ENCODE results near the gene TRAF5.

The TRAF5 gene

DNA sequence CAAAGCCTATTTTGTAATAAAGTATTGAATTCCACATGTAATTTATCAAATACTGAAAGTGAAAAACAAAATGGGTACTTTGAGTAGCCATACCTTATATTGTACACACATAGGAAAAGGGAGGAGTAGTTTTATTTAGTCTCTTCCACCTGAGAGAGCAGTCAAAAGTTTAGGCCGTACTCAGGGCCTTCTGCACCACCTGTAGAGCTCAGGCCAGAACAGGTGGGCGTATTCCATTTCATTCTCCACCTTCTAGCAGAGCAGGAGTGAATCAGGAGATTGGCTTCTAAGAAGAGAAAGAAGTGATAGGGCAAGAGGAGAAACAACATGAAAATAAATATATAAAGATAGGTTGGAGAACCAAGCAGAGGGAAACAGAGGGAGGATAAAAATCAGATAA is 44.0 kb downstream of the TRAF5 start:
- Histone ChIP-seq H3K4me3 (IDR thresholded peaks at IDR 0.05; ENCODE audit: insufficient read depth, low read depth, low read length) (no peak overlapping the region), H2AFZ (ENCODE audit: low read depth) (no peak overlapping the region), H3K4me1 (ENCODE audit: low read depth, poor library complexity, severe bottlenecking) (peaks cover 23% of the 10 kb centered on the region), H3K36me3 (ENCODE audit: insufficient read depth) (no peaks in the 10 kb centered on the region), H3K9ac (no peak overlapping the region), H3K27me3 (ENCODE audit: insufficient read depth, low read depth) (no peaks in the 10 kb centered on the region), H4K20me1 (ENCODE audit: insufficient read depth) (no peaks in the 10 kb centered on the region), H3K79me2 (ENCODE audit: insufficient read depth, low read depth) (no peaks in the 10 kb centered on the region), H3K4me2 (no peak overlapping the region), H3K27ac (no peak overlapping the region)
- TF ChIP-seq, protein P1, sequence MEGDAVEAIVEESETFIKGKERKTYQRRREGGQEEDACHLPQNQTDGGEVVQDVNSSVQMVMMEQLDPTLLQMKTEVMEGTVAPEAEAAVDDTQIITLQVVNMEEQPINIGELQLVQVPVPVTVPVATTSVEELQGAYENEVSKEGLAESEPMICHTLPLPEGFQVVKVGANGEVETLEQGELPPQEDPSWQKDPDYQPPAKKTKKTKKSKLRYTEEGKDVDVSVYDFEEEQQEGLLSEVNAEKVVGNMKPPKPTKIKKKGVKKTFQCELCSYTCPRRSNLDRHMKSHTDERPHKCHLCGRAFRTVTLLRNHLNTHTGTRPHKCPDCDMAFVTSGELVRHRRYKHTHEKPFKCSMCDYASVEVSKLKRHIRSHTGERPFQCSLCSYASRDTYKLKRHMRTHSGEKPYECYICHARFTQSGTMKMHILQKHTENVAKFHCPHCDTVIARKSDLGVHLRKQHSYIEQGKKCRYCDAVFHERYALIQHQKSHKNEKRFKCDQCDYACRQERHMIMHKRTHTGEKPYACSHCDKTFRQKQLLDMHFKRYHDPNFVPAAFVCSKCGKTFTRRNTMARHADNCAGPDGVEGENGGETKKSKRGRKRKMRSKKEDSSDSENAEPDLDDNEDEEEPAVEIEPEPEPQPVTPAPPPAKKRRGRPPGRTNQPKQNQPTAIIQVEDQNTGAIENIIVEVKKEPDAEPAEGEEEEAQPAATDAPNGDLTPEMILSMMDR (conservative IDR thresholded peaks at IDR 0.05; ENCODE audit: low read depth, low read length) = no peak

DNA sequence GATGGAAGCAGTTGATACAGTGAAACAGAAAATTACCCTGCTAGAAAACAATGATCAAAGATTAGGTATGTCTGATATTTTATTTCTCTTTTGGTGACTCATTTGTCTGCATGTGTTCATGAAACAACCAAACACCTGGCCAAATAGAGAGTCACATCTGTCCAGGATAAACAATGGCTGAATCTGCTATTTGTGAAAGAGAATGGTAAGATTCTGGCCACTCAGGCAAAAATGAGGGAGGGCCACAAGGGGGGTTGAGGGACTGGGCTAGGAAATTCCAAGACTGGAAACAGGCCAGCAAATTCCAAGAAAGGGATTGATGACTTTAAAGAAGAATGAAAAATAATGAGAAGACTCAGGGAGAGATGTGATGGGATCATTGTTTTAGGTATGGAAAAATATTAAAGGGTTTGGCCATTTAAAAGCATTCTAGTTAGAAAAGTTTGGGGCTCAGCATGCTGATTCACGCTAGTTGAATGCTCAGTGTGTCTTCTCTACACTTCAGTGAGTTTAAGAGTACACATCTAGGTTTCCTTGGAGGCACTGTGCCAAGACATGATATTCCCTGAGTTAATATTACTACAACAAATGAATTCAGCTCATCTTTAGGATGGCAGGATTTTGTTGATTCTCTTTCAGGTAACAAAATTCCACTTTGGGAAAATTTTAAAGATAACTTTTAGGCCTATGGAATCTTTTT is 44.9 kb downstream of the TRAF5 start:
- Histone ChIP-seq H3K27me3 (ENCODE audit: insufficient read depth, low read depth) (no peaks in the 10 kb centered on the region), H2AFZ (ENCODE audit: low read depth) (no peak overlapping the region), H3K4me1 (ENCODE audit: low read depth, poor library complexity, severe bottlenecking) (peaks cover 23% of the 10 kb centered on the region), H3K4me2 (no peak overlapping the region), H3K27ac (no peak overlapping the region; the same call in 1 of the 2 replicates), H3K4me3 (IDR thresholded peaks at IDR 0.05; ENCODE audit: insufficient read depth, low read depth, low read length) (no peak overlapping the region), H3K9ac (no peak overlapping the region), H4K20me1 (ENCODE audit: insufficient read depth) (no peaks in the 10 kb centered on the region), H3K79me2 (ENCODE audit: insufficient read depth, low read depth) (no peaks in the 10 kb centered on the region), H3K36me3 (ENCODE audit: insufficient read depth) (no peaks in the 10 kb centered on the region)
- TF ChIP-seq, protein P1 (conservative IDR thresholded peaks at IDR 0.05; ENCODE audit: low read depth, low read length) = no peak

DNA sequence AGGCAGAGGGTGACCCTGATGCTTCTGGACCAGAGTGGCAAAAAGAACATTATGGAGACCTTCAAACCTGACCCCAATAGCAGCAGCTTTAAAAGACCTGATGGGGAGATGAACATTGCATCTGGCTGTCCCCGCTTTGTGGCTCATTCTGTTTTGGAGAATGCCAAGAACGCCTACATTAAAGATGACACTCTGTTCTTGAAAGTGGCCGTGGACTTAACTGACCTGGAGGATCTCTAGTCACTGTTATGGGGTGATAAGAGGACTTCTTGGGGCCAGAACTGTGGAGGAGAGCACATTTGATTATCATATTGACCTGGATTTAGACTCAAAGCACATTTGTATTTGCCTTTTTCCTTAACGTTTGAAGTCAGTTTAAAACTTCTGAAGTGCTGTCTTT is 45.8 kb downstream of the TRAF5 start:
- H3K9ac ChIP-seq = no peak overlapping the region
- no peaks in the 10 kb centered on the region for H3K27me3 ChIP-seq (ENCODE audit: insufficient read depth, low read depth)
- no peak overlapping the region for H3K27ac ChIP-seq
- H3K4me2 ChIP-seq = no peak overlapping the region
- H2AFZ ChIP-seq (ENCODE audit: low read depth) = no peak overlapping the region
- H4K20me1 ChIP-seq (ENCODE audit: insufficient read depth) = no peaks in the 10 kb centered on the region
- H3K4me1 ChIP-seq (ENCODE audit: low read depth, poor library complexity, severe bottlenecking) = peaks cover 23% of the 10 kb centered on the region
- no peak overlapping the region for H3K4me3 ChIP-seq (IDR thresholded peaks at IDR 0.05; ENCODE audit: insufficient read depth, low read depth, low read length)
- H3K79me2 ChIP-seq (ENCODE audit: insufficient read depth, low read depth) = no peaks in the 10 kb centered on the region
- no peaks in the 10 kb centered on the region for H3K36me3 ChIP-seq (ENCODE audit: insufficient read depth)
- TF ChIP-seq, protein P1 (conservative IDR thresholded peaks at IDR 0.05; ENCODE audit: low read depth, low read length) = no peak

DNA sequence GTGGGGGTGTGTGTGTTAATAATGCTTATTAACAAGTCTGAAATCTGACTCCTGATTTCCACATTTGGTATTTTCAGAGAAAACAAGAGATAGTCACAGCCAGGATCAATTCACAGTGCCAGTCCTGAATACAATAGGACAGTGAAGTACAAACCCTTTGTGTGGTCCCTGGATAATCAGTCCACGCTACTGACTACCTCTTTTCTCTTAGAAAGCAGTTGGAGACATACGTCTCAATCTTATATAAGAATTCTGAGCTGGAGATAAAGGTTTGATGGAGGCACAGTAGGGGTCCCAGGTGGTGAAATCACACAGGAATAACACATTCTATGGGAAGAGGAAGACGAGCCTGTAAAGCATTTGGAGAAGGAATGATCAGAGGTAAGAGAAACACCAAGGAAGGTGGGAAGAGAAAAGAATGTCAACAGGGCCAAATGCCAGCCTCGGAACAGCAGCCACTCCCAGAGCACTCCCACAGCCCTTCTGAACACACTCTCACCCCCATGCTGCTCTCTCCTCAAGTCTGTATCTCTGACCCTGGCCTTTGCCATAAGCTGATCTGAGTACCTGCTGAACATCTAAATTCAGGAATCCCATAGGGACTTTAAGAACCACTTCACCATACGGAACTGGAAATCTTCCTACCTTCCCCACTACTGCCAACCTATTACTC is 48.6 kb downstream of the TRAF5 start:
- H3K9ac ChIP-seq = no peak overlapping the region
- no peaks in the 10 kb centered on the region for H4K20me1 ChIP-seq (ENCODE audit: insufficient read depth)
- no peak overlapping the region for H3K4me2 ChIP-seq
- H3K79me2 ChIP-seq (ENCODE audit: insufficient read depth, low read depth) = no peaks in the 10 kb centered on the region
- H3K36me3 ChIP-seq (ENCODE audit: insufficient read depth) = no peaks in the 10 kb centered on the region
- no peak overlapping the region for H3K27ac ChIP-seq
- H3K27me3 ChIP-seq (ENCODE audit: insufficient read depth, low read depth) = no peaks in the 10 kb centered on the region
- H2AFZ ChIP-seq (ENCODE audit: low read depth) = no peak overlapping the region
- H3K4me1 ChIP-seq (ENCODE audit: low read depth, poor library complexity, severe bottlenecking) = peaks cover 17% of the 10 kb centered on the region
- TF ChIP-seq, protein P1 (conservative IDR thresholded peaks at IDR 0.05; ENCODE audit: low read depth, low read length) = no peak
- no peak overlapping the region for H3K4me3 ChIP-seq (IDR thresholded peaks at IDR 0.05; ENCODE audit: insufficient read depth, low read depth, low read length)

Data from KMS-11 (cell line).